Measurements from ENCODE around the gene ENTREP1.

- TF ChIP-seq CTCF (IDR thresholded peaks at IDR 0.05) (no peak), POLR2AphosphoS5 (IDR thresholded peaks at IDR 0.05) (no peak)
Observed at GRCh38 chr9:69433392-69433791, 108.4 kb downstream of the ENTREP1 start.

Data from stomach (tissue), 4 donors.